ENCODE results near the gene GSTM5.
"Not testable (repeated sequence)": the region's sequence is repeated elsewhere in the genome, so short reads cannot be mapped to it uniquely, and the experiment has no call there.

GRCh38 chr1:109709822-109710221, 2.2 kb upstream of the GSTM5 start:
- not testable (repeated sequence) for TF ChIP-seq CTCF (IDR thresholded peaks at IDR 0.05; ENCODE audit: insufficient read depth, low read length); POLR2AphosphoS5 (IDR thresholded peaks at IDR 0.05; ENCODE audit: low read depth)
